ENCODE data around the gene PIWIL4.

The PIWIL4 gene

DNA sequence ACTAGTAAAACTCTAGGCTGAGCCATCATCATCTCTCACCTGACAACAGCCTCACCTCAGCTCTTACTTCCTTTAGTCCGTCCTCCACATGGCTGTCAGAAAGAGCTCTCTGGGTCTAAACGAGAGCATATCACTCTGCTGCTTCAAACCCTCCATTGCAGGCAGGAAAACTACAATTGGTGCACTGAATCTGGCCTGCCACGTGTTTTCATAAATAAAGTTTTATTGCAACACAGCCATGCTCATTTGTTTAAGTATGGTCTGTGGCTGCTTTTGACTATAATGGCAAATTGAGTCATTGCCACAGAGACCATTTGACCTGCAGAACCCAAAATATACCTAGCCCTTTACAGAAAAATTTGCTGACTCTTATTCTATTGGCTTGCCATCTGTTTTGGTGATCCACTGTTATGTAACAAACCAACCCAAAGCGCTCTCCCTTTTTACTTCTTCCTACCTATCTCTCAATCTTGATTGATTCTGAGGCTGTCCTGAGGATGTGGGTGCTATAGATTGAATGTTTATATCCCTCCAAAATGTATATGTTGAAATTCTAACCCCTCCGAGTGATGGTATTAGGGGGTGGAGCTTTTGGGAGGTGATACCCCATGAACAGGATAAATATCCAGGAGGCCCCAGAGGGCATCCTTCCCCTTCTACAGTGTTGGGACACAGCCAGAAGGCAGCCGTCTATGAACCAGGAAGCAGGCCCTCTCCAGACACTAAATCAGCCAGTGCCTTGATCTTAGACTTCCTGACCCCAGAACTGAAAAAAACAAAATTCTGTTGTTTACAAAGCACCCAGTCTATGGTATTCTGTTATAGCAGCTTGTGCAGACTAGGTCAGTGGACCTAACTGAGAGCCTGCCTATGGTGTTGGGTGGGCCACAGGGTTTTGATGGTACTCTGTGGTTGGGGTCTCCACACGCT, 99.9 kb downstream of the PIWIL4 start:
- DNase-seq: no peak

DNA sequence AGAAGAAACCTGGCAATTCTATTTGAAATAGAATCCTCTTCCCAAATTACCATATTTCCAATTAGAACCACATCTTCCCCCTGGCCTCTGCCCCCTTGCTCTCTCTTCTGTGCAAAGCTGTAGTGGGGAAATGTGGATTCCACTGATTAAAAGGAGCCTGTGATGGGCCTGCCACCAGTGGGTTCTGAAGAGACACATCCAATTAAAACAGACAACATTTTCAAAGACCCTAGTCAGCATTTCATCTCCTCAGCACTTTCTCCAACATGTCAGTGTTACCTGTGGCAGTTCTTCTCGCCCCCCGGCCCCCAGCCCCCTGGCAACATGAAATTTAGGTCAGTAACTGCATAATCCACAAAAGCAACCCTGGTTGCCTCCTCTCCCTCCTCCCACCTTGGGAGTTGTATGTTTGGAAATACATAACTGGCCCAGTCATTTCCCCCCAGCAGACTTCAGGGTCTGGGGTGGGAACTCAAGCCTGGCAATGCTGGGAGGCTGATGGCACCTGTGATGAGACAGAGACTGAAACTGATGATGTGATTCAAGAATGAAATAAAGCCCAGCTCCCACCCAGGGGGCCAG, 101.1 kb downstream of the PIWIL4 start:
- DNase-seq: no peak

DNA sequence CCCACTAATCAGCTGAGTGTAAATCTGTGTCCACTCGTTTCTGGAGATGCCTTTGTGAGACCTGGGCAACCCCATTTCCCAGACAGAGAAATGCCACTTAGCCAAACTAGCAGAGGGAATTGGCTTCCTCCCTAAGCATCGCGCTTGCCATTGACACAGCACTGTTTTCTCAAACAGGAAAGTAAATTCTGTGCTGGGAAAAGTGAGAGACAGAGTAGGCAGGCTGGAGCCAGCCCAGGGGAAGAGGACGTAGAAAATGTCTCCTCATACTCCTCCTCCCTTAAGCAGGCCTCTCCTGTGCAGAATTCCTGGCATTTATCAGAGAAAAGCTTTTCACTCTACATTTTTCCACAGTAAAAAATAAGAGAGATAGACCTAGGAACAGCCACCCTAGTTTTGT, 101.9 kb downstream of the PIWIL4 start:
- no peak for DNase-seq

Measured in MV-4-11 (cell line).